ENCODE data around the gene GPC5.

- no peak for TF ChIP-seq RAD21 (CRISPR knock-in tag; conservative IDR thresholded peaks at IDR 0.05 in 1 of 2, IDR thresholded peaks at IDR 0.05 in 1 of 2)
- no peak for TF ChIP-seq BRF2 (IDR thresholded peaks at IDR 0.05; ENCODE audit: borderline replicate concordance, insufficient read depth, insufficient read length)
- TF ChIP-seq FOXA1 (IDR thresholded peaks at IDR 0.05; ENCODE audit: borderline replicate concordance), result no peak
- TF ChIP-seq POLR2A (conservative IDR thresholded peaks at IDR 0.05), result no peak
- no peak for TF ChIP-seq MGA (IDR thresholded peaks at IDR 0.05)
- no peak for TF ChIP-seq ZEB2 (IDR thresholded peaks at IDR 0.05)
- TF ChIP-seq CTCF (IDR thresholded peaks at IDR 0.05 in 2 of 3, conservative IDR thresholded peaks at IDR 0.05 in 1 of 3; ENCODE audit: insufficient read depth in 2 of 3, low read depth in 1 of 3, low read length in 3 of 3), result no peak
- no peak for TF ChIP-seq JUND (IDR thresholded peaks at IDR 0.05; ENCODE audit: borderline replicate concordance, low read depth, low read length)
- TF ChIP-seq JUND (tag; IDR thresholded peaks at IDR 0.05; ENCODE audit: borderline replicate concordance, low read depth, low read length), result no peak
- TF ChIP-seq JUNB (CRISPR knock-in tag; conservative IDR thresholded peaks at IDR 0.05), result no peak
- no peak for TF ChIP-seq ELF2 (CRISPR knock-in tag; IDR thresholded peaks at IDR 0.05)
- no peak for TF ChIP-seq GTF2A2 (tag; IDR thresholded peaks at IDR 0.05)
Observed at GRCh38 chr13:91879360-91879759, 480.9 kb downstream of the GPC5 start.
